Activated naive CD4-positive, alpha-beta T cell (primary cell): ENCODE data around the gene ADD1.
"Not testable (repeated sequence)": the region's sequence is repeated elsewhere in the genome, so short reads cannot be mapped to it uniquely, and the experiment has no call there.

Experiments
- DNase-seq, 4 experiments: peaks; one replicate each; lab custom pipeline; 2025; lab: John Stamatoyannopoulos, UW

Gene ADD1

DNA sequence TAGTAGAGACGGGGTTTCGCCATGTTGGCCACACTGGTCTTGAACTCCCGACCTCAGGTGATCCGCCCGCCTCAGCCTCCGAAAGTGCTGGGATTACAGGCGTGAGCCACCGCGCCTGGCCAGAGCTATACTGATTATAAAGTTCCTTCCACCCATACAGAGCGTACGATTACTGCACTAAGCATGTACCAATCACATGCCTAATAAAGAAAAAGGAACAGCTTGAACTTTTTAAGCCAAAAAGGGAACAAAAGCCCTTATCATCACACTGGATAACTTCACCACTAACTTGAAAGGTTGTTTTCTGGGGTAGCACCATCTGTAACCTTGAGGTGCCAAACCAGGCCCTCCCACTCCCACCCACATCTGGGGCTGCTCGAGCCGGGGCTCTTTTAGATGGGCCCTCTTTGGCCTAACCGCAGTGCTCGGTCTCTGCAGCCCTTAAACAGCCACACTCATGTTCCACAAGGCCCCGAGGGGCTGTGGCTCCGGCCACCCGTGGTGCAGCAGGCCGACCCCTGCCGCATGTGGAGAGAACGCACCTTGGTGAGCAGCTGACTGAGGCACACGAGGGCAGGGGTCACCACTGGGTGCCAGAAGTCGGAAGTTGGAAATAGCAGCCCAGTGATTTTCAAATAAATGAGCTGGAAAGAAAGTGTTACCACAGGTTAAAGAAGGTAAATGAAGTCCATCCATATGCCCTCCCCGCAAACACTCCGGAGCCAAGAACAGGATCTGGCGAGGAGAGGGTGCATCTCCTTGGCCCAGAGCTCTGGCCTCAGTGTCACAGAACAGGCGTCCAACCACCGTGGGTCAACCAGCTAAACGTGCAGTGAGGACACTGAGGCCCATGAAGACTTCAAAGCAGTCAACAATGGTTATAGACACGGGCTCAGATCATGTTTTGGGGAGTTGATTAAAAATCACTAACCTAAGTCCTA, 101.2 kb downstream of the ADD1 start:
- no peak for DNase-seq

DNA sequence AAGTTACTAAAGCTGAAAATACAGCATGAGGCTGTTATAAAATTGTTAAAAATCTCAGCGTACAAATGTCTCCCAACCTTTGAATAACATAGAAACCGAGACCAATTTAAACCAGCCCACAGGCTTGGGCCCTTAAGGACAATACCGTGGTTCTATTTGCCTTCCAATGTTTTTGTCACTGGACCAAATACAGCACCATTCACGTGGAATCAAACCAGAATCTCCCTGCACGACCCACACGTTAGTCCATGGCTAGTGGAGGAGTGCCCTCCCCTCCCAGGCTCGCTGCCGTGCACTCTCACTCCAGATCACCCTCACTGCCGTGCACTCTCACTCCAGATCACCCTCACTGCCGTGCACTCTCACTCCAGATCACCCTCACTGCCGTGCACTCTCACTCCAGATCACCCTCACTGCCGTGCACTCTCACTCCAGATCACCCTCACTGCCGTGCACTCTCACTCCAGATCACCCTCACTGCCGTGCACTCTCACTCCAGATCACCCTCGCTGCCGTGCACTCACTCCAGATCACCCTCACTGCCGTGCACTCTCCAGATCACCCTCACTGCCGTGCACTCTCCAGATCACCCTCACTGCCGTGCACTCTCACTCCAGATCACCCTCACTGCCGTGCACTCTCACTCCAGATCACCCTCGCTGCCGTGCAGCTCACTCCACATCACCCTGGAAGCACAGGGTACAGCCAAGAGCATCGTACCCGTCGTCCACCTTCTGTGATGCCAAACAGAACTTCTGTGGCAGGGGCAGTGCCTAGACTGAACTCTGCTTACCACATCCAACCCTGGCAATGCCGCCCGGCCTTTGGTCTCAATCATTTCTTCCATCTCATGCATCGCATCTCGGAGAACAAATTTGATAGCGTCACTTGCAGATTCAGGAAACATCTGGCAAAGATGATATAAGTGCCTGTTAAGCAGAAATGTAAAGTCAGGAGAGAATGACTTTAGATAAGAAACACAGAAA, 102.3 kb downstream of the ADD1 start:
- not testable (repeated sequence) for DNase-seq

DNA sequence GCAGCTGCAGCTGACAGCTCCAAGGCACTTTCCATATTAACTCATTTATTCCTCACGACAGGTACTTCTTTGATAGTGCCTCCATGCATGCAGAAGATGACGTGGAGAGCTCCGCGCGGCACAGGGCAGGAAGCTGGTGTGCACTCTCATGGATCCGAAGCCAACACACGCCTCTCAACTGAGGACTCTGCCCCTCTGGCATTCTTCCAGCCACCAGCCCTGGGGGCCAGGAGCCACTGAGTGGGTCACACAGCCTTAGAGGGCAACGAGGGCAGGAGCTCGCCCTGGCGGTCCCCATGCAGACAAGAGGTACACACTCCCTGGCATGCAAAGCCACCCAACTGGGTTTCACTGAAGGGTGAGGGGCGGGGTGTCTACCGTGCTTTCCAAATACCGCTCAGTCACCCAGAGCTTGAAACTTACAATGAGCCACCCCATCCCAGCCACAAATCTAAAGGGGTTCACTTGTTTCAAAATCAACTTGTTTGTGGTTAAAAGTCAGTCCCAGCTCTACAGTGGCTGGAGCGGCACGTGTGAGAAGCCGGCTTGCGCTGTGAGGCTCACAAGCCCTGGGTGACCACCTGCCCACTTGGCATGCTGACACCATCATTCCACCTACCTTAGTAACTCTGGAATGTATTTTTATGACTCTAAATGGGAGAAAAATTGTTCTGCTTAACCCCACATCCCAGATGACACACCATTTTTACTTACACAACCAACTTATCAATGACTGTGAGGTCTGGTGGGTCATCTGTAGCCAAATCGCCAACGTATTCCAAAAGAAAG, 103.4 kb downstream of the ADD1 start:
- DNase-seq: no peak

DNA sequence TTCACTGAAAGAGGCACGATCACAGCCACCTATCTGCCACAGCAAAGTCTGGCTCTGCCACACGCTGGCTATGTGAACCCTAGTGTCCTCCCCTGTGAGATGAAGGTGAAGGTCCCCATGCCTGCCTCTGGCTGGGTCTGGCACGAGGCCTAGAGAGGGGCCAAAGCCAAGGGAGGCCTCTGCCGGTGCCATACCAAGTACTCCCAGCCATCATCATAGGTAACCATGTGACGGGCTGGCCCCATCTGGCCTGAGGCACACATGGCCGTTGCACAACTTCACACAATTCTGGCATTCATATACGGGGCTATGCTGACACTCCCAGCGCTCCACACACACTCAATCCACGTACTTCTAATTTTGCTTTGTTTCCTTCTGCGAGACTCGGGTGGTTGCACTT, 104.3 kb downstream of the ADD1 start:
- DNase-seq: no peak

DNA sequence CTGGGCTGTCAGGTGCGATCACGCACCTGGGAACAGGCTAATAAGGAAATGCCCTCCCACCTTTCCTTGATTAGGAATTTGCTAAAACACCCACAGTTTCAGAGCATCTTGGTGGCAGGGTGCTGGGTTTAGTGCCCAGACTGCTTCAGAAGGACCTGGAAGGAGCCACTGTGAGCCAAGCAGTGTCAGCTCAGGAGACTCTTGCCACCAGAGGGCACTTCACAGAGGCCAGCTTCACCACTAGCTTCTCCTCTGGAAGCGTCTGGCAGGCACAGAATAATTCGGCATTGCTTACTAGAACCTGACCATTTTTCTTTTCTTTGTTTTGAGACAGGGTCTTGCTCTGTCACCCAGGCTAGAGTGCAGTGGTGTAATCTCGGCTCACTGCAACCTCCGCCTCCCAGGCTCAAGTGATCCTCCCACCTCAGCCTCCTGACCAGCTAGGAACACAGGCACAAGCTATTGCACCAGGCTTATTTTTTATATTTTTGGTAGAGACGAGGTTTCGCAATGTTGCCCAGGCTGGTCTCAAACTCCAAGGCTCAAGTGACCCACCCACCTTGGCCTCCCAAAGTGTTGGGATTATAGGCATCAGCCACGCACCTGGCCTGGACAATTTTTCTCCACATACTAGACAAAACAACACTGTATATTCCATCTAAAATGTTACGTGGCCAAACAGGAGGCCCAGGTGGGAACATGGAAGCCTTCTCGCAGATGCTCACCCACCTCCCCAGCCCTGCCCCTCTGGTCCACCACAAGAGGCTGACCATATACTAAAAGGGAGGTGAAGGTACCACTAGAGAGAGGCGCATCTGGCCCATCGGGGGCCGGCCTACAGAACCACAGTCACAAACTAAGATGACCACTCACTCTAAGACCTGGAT, 105.5 kb downstream of the ADD1 start:
- no peak for DNase-seq

DNA sequence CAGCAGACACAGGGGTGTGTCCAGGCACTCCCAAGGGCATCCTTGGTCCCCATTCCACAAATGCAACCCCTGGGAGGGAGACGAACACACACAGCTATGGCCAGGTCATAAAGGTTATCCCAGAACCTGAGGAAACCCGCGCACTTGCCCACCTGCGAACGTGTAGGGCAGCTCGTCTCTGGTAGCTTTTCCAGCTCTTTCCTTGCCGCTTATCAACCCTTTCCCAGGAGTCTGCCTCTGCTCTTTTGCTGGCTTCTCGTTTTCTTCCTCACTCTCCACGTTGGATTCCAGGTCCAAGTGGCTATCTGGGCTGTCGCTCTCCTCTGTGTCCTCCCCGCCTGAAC, 106.1 kb downstream of the ADD1 start:
- no peak for DNase-seq

DNA sequence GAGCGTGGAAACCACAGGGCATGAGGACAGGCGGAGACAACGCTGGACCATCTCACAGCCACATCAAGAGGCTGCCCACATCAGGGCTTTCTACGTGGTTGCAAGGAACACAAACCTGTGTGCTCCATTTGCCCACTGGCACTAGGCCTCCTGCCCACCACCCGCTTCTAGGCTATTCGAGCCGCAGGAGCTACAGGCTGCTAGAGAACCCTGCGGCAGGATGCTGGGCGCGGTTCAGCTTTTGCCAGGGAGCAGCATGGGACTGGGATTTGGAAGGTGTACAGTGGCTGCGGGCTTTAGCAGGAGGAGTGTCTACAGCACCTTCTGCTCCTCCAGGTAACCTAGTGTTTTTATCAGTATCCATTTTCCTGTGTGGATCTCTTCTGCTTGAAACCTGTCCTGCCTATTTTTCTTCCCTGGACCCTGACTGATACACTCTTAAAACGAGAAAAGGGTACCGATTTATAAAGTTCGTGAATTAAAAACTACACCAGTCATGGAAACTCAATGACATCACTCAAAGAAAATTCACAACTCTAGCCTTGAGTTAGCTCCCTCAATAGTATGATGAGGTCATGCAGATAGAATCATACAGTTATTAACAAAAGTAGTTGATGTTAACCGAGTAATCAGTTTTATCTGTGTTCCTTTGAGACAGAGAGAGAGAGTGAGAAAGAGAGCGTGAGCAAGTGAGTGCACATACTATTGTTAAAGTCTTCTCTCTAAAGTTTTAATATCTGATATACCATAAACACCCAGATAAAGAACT, 106.8 kb downstream of the ADD1 start:
- no peak for DNase-seq

DNA sequence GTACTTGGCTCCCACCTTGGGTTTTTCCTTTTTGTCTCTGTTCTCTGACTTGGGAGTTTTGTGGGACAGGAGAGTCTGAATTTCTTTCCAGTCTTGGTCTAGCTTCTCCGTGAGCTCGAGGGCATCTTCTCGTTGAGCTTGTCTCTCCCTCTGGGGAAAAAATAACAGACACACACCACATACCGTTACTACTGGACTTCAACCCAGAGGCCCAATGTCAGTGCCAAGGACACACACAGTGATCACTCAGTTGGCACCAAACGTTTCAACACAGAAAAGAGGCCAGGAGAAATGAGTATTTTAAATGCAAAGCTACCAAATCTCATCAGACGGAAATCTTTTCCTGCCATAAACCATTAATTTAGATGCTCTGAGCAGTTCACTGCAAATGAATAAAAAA, 109.9 kb downstream of the ADD1 start:
- DNase-seq: no peak

DNA sequence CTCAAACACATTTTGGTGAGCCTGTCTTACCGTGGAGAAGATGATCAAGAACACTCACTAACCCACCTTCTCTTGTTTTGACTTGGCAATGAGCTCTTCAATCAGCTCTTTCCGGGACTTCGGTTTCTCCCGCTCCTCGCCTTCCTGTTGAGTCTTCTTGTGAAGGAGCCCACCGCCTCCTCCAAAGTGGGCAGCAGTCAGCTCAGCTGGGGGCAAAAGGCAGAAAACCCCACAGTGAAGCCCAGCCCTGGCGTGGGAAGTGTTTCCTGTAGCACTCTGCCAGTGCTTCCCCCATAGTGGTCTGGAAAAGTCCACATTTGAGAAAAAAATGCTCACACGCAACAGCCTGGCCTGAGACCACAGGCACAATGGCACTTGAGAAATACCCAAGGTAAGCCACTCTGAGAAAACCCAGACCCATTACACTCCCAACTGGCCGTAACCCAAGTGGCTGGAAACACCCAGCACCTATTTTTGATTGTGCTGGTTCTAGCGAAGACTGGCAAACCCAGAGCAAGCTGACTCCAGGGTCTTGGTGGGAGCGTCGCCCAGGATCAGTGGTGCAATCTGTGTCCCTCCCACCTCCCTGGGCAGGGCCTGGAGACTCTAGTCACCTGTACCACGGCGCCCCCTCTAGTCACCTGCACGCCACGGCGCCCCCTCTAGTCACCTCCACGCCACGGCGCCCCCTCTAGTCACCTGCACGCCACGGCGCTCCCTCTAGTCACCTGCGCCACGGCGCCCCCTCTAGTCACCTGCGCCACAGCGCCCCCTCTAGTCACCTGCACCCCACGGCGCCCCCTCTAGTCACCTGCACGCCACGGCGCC, 110.9 kb downstream of the ADD1 start:
- peak in 1 of 4 experiments; percentile 19 for DNase-seq

DNA sequence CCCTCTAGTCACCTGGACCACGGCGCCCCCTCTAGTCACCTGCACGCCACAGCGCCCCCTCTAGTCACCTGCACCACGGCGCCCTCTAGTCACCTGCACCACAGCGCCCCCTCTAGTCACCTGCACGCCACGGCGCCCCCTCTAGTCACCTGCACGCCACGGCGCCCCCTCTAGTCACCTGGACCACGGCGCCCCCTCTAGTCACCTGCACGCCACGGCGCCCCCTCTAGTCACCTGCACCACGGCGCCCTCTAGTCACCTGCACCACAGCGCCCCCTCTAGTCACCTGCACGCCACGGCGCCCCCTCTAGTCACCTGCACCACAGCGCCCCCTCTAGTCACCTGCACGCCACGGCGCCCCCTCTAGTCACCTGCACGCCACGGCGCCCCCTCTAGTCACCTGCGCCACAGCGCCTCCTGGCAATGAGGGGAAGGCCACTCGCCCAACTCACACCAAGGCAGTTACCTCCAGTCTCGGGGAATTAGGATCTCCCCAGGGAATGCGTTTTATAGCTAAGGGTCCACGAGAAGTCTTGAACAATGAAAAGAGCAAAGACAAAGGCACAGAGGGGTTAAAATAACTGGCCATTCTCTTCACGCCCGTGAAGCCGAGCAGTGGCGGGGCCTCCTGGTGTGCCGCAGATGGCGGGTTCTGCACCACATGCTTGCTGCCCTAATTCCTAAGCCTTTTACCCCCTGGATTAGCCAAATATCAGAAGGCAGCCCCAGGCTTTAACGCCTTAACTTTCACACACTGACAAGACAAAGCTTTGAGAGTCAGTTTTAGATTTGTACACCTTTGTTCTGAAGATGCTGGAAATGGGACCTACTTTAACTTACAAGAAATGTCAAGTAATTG, 111.8 kb downstream of the ADD1 start:
- DNase-seq: not testable (repeated sequence)

DNA sequence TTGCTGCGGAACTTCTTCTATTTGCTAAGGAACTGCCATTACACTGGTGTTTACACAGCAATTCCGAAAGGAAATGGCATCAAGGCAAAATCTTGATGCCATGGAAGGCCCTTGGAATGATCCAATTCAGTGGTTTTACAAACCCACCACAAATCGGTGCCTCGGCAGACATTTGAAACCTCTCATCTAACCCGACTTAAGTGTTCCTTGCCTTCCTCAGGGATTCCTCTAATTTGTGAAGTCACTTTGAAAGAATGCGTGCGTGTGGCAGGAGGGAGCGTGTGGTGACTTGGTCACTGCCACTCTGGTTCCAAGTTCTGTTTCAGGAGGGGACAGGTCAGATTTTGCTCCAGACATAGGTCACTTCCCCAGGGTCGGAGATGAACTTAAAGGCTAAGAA, 114.8 kb downstream of the ADD1 start:
- DNase-seq: no peak

DNA sequence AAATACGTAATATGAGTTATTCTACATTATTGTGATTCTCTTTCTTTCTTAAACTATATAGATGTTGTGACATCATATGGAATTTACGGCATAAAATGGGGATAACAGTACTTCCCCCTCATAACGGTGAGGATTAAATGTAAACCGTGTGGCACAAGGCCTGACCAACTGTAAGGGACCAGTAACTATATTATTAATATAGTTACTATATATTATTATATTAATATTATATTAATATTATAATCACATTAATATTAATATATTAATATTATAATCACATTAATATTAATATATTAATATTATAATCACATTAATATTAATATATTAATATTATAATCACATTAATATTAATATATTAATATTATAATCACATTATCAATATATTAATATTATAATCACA, 116.8 kb downstream of the ADD1 start:
- not testable (repeated sequence) for DNase-seq

DNA sequence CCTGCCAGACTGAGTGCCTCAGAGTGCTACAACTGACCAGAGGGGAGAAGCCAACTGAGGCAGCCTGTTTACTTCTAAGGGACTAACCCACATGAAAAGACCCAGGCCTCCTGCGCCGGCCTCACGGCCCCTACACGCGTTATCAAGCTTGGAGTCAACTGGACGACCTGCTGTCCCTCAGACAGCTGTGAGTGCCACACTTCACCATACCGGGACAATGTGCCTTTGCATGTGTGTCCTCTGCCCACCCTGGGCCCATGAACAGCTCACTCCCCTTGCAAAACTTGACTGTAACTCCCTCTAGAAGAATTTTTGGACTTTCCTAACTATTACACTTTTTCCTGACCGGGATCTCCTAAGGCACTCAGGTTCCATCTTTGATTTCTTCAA, 117.8 kb downstream of the ADD1 start:
- DNase-seq: no peak

DNA sequence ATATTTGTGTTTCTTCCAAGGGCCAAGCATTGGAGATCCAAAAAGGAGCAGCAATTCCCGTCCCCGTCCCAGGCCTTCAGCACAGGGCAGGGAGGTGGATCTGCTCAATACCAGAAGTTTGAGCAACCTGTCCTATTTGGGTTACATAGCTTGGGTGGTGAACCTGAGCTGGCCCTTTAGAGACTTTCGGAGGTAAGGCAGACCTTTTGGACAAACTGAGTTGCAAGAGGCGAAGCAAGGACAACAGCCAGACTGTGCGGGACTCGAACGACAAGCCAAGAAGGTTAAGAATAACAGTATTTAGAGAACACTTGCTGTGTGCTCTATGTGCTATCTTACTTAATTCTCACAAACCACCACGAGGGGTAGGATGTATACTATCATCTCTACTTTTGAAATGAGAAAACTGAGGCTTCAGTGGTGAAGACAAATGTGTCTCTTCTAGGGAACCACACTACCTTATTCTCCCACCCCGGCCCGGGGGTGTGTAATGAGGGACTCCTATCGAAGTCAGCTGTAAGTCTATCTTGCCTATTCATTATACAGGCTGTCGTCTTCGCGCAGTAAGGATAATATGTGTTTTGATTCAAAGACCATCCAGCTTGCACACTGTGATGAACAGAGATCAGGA, 118.3 kb downstream of the ADD1 start:
- DNase-seq: no peak

DNA sequence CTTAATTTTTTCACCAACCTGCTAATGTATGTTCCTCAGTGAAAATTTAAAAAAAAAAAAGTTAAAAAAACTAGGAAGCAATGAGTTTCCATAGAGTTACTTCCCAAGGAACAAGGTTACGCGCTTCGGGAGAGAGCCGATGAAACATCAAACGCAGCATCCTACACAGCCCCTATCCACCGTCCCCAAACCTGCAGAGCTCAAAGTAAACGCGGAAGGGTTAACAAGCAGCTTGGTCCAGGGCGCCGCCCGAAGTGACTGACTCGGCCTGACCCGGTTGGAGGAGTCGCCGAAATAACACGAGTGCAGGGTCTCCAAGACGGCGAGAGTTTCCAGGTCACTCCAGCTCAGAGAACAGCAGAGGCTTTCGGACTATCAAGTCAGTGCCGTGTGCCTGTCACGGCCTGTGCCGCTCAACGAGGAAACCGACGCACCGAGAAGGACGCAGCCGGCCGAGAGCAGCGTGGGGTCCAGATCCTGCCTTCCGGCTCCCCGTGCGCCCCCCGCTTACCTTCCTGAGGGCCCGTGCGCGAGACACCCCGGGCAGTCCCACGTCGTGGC, 119.0 kb downstream of the ADD1 start:
- DNase-seq: no peak

DNA sequence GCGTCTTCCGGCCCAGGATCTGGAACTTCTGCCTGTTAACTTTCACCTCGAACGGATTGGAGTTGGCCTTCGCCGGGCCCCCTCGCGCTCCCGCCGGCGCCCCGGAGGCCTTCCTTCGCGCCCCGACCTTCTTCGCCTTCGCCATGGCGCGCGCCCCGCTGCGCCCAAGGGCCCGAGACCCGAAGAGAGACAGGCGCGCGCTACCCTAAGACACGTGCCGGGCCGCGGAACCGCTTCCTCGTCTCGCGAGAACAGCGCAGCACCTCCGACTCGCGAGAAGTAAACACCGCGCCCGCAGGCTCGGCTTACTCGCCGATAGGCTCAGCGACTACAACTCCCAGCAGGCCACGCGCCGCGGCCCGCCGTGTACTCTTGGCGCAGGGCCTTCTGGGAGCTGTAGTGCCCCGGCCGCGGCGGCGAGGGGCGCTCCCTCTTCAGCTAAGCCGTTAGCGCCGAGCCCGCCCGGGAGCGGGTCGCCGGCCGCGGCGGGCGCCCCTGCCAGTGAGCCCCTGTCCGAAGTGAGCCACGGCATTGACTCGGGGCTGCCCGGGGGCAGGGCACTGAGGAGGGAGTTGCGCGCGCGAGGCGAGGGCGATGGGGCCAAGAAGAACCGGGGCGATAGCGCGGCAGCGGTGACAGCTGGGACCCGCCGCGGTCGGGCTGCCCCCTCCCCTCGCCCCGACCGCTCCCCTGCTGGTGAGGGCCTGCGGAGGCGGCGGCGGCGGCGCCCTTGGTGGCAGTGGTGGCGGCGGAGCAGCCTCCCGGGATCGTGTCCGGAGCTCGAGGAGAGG, 119.7 kb downstream of the ADD1 start, which contains the start of the genes GRK4 and NOP14:
Gene GRK4 (plus strand): TSS at position 397 of the 791 bp plus-strand sequence. CDS start 500 bp downstream, outside the sequence.
Gene NOP14 (minus strand): TSS at position 232 of the 791 bp plus-strand sequence. CDS start 87 bp downstream, at position 145.
- peak; percentile 84 to 96 (median 93) for DNase-seq
